Measurements from ENCODE around the gene HENMT1.
"Not testable (repeated sequence)": the region's sequence is repeated elsewhere in the genome, so short reads cannot be mapped to it uniquely, and the experiment has no call there.

- TF ChIP-seq CTCF (conservative IDR thresholded peaks at IDR 0.05); ZFX (IDR thresholded peaks at IDR 0.05): not testable (repeated sequence)
Observed at GRCh38 chr1:108667422-108667821, 6.5 kb upstream of the HENMT1 start.
